K562 (cell line): ENCODE measurements around the gene ZNF467. TPM values are rescaled to one million over a fixed set of nuclear protein-coding genes. Genes with fewer than 3 reads are reported as not detected.

Source experiments
- ATAC-seq: fragments of 200-7000 bp; cut with Tn5 transposase; 3 replicates; pipeline ENCODE4 v1.9.1; 2020; ENCODE audit warnings: moderate library complexity
- BruUV-seq: library from RNA; stranded (reverse); fragments of 400-500 nt; replicated peaks from 2 replicates; lab custom pipeline; 2021; lab: Mats Ljungman, UMichigan
- CTCF ChIA-PET: fragments of 300-600 bp; formaldehyde crosslinking; extraction: SDS; loops from one replicate; lab custom pipeline; 2021; ENCODE audit warnings: low intra/inter-chr PET ratio; lab: Yijun Ruan, JAX
- POLR2A ChIA-PET: fragments of 300-600, 350-650 bp; sonication (Branson Sonifier 250); formaldehyde crosslinking; extraction: SDS; loops from one replicate; lab custom pipeline; 2021; ENCODE audit warnings: antibody characterized with exemption, inconsistent platforms; lab: Yijun Ruan, JAX
- DNase-seq, 4 experiments: peaks; one replicate each; pipeline versions ENCODE4 v3.0.0 to v3.0.0-alpha.2; 2011 to 2018; ENCODE audit warnings: low spot score in 3 of 4, mixed read lengths in 3 of 4; ENCODE audit errors: extremely low read depth in 1 of 4
- FAIRE-seq: peaks from 2 replicates; lab custom pipeline; 2011; peaks lifted over from hg19 to GRCh38; lab: Jason Lieb, UNC
- H2AFZ ChIP-seq: 2 replicates; pipeline ENCODE4 v1.6.0; 2011; ENCODE audit warnings: low read depth, low read length, control low read depth, inconsistent platforms
- H3K27ac ChIP-seq: fragments of 200-600 bp; 3 replicates; pipeline ENCODE4 v1.8.0; 2011; ENCODE audit warnings: low read depth, mild to moderate bottlenecking, control low read depth, inconsistent platforms, low read length, moderate library complexity, mixed read lengths; ENCODE audit errors: extremely low read depth
- H3K27me3 ChIP-seq, 2 experiments: fragments of 300-600 bp in 1 of 2; 2 replicates in 1 of 2; 3 replicates in 1 of 2; pipeline versions ENCODE4 v1.6.0 to v1.8.0; 2011; ENCODE audit warnings: inconsistent platforms in 2 of 2, low read length in 2 of 2, mild to moderate bottlenecking in 1 of 2, mixed read lengths in 1 of 2, moderate library complexity in 1 of 2; ENCODE audit not compliant: control insufficient read depth in 2 of 2, insufficient read depth in 2 of 2
- H3K36me3 ChIP-seq: fragments of 300-600 bp; 3 replicates; pipeline ENCODE4 v1.8.0; 2011; ENCODE audit warnings: mild to moderate bottlenecking, low read length, inconsistent platforms; ENCODE audit not compliant: control insufficient read depth, insufficient read depth
- H3K4me1 ChIP-seq, 2 experiments: fragments of 200-600 bp in 1 of 2; replicated peaks in 1 of 2; 2 replicates in 1 of 2; 3 replicates in 1 of 2; pipeline versions ENCODE4 v1.5.1 to v1.8.0; 2011; ENCODE audit warnings: inconsistent platforms in 2 of 2, low read length in 2 of 2, mild to moderate bottlenecking in 1 of 2, mixed read lengths in 1 of 2, moderate library complexity in 1 of 2; ENCODE audit not compliant: control insufficient read depth in 2 of 2, insufficient read depth in 2 of 2
- H3K4me2 ChIP-seq: 2 replicates; pipeline ENCODE4 v1.6.1; 2011; ENCODE audit warnings: low read length, control low read depth, inconsistent platforms, mixed read lengths; ENCODE audit not compliant: insufficient read depth
- H3K4me3 ChIP-seq: fragments of 200-600 bp; sonication (generic), shearing (Covaris generic); 2 replicates; pipeline ENCODE4 v1.5.1; 2016; ENCODE audit warnings: control low read depth, inconsistent platforms
- H3K79me2 ChIP-seq: fragments of 200-600 bp; 3 replicates; pipeline ENCODE4 v1.8.0; 2011; ENCODE audit warnings: low read length, inconsistent platforms; ENCODE audit not compliant: control insufficient read depth, insufficient read depth
- H3K9ac ChIP-seq, 2 experiments: 2 replicates each; pipeline versions ENCODE4 v1.6.0 to v1.6.1; 2011; ENCODE audit warnings: low read depth in 2 of 2, low read length in 2 of 2, control low read depth in 1 of 2, inconsistent platforms in 1 of 2, mild to moderate bottlenecking in 1 of 2, mixed read lengths in 1 of 2; ENCODE audit not compliant: insufficient read depth in 1 of 2
- H3K9me1 ChIP-seq: one replicate; pipeline ENCODE4 v1.6.0; 2011; ENCODE audit warnings: inconsistent platforms, mild to moderate bottlenecking, low read length, moderate library complexity; ENCODE audit not compliant: control insufficient read depth, insufficient read depth
- H3K9me3 ChIP-seq: replicated peaks from 2 replicates; pipeline ENCODE4 v1.5.1; 2011; ENCODE audit warnings: low read depth, low read length, inconsistent platforms; ENCODE audit not compliant: control insufficient read depth, insufficient read depth
- H4K20me1 ChIP-seq: replicated peaks from 2 replicates; pipeline ENCODE4 v1.6.1; 2011; ENCODE audit warnings: low read length, inconsistent platforms, mixed read lengths; ENCODE audit not compliant: control insufficient read depth, insufficient read depth
- ATF7 ChIP-seq: fragments of 450-650 bp; IDR thresholded peaks from 2 replicates; pipeline ENCODE4 v1.7.1; 2014; ENCODE audit warnings: mild to moderate bottlenecking, moderate library complexity
- BRCA1 ChIP-seq, 2 experiments: fragments of 450-650 bp in 1 of 2; sonication (generic) in 1 of 2; formaldehyde crosslinking in 1 of 2; IDR thresholded peaks; 2 replicates each; pipeline versions ENCODE4 v1.5.0 to v1.6.1; 2017 to 2020; ENCODE audit warnings: mild to moderate bottlenecking in 1 of 2, missing genetic modification reagents in 1 of 2
- HNRNPLL ChIP-seq: fragments of 200-400 bp; formaldehyde crosslinking; IDR thresholded peaks from 2 replicates; pipeline ENCODE4 v1.6.1; 2017; ENCODE audit warnings: low read length, low read depth, mild to moderate bottlenecking; ENCODE audit not compliant: poor library complexity, severe bottlenecking
- IRF2 ChIP-seq: sonication (generic); formaldehyde crosslinking; IDR thresholded peaks from 2 replicates; pipeline ENCODE4 v1.8.1; 2022; ENCODE audit warnings: mild to moderate bottlenecking, missing genetic modification reagents
- JUN ChIP-seq, 2 experiments: sonication (generic) in 1 of 2; formaldehyde crosslinking in 1 of 2; IDR thresholded peaks; 2 replicates each; pipeline versions ENCODE4 v1.6.1 to v1.8.0; 2012 to 2022; ENCODE audit warnings: borderline replicate concordance in 2 of 2, mild to moderate bottlenecking in 2 of 2, improper control_type of control experiment in 1 of 2, low read depth in 1 of 2, low read length in 1 of 2, missing genetic modification reagents in 1 of 2
- KAT7 ChIP-seq: sonication (generic); formaldehyde crosslinking; IDR thresholded peaks from 2 replicates; pipeline ENCODE4 v1.8.0; 2022; ENCODE audit warnings: missing genetic modification reagents, mild to moderate bottlenecking, borderline replicate concordance
- MYBL2 ChIP-seq, 2 experiments: fragments of 450-650 bp in 1 of 2; sonication (generic) in 1 of 2; formaldehyde crosslinking in 1 of 2; IDR thresholded peaks; 2 replicates each; pipeline versions ENCODE4 v1.6.1 to v1.8.1; 2017 to 2022; ENCODE audit warnings: borderline replicate concordance in 1 of 2, inconsistent platforms in 1 of 2, low read depth in 1 of 2, mild to moderate bottlenecking in 1 of 2, missing genetic modification reagents in 1 of 2, moderate library complexity in 1 of 2
- POLR3A ChIP-seq: IDR thresholded peaks from 2 replicates; pipeline ENCODE4 v1.6.1; 2011; ENCODE audit warnings: borderline replicate concordance, mild to moderate bottlenecking, moderate library complexity; ENCODE audit not compliant: insufficient read length, insufficient read depth; ENCODE audit errors: extremely low read depth
- TEAD4 ChIP-seq, 2 experiments: sonication (generic) in 1 of 2; formaldehyde crosslinking in 1 of 2; IDR thresholded peaks; 2 replicates each; pipeline versions ENCODE4 v1.6.1 to v1.8.0; 2012 to 2022; ENCODE audit warnings: borderline replicate concordance in 1 of 2, inconsistent platforms in 1 of 2, low read length in 1 of 2, mild to moderate bottlenecking in 1 of 2, missing genetic modification reagents in 1 of 2
- ZNF282 ChIP-seq: sonication (generic); formaldehyde crosslinking; IDR thresholded peaks from 2 replicates; pipeline ENCODE4 v1.8.1; 2023; ENCODE audit warnings: missing genetic modification reagents
- WGBS: fragments of 100-300 bp; shearing (Covaris generic); methylation state at CpG from one replicate; pipeline ENCODE4 v1.1.6; 2016; ENCODE audit warnings: low coverage, mixed read lengths; ENCODE audit not compliant: insufficient coverage; ENCODE audit errors: missing lambda C conversion rate; 5-methylcytosine and 5-hydroxymethylcytosine counted together
- in situ Hi-C: fragments of 300-500 bp; cut with MboI; formaldehyde crosslinking; loops from 4 replicates; pipeline ENCODE4 v1.15.0; 2018; ENCODE audit warnings: inconsistent platforms, mixed read lengths
- intact Hi-C: fragments of 100-400 bp; cut with micrococcal nuclease; formaldehyde crosslinking; loops from 2 replicates; pipeline ENCODE4 v1.14.2; 2022
- polyA plus RNA-seq, 8 experiments: library from polyadenylated mRNA; depleted of rRNA in 4 of 8; stranded (reverse) in 5 of 8; unstranded in 3 of 8; fragments of >200 nt; fragmentation: Nextera tagmentation in 2 of 8; fragmentation: Illumina TruSeq in 1 of 8; extraction: Ambion mirVana in 2 of 8; extraction: Trizol in 1 of 8; gene quantifications; 2 replicates each; pipeline versions ENCODE4 v1.2.1 to v1.2.3, GENCODE V29; 2011 to 2014; ENCODE audit warnings: inconsistent platforms in 1 of 8, missing spikeins in 1 of 8
- total RNA-seq, 7 experiments: library from RNA; depleted of rRNA in 6 of 7; stranded (reverse); fragments of >200 nt in 6 of 7; fragmentation: Illumina TruSeq in 2 of 7; extraction: Trizol in 2 of 7; gene quantifications; 2 replicates each; pipeline versions ENCODE4 v1.2.1 to v1.2.3, GENCODE V29; 2011 to 2021; ENCODE audit warnings: low replicate concordance in 1 of 7

Gene ZNF467
- total and polyA plus RNA-seq, 9 of the 15 experiments (the other 6 are each of a cell fraction or from before 2014, with no cell fraction given) = 0.32 to 14.2 (median 1.7) TPM

DNA sequence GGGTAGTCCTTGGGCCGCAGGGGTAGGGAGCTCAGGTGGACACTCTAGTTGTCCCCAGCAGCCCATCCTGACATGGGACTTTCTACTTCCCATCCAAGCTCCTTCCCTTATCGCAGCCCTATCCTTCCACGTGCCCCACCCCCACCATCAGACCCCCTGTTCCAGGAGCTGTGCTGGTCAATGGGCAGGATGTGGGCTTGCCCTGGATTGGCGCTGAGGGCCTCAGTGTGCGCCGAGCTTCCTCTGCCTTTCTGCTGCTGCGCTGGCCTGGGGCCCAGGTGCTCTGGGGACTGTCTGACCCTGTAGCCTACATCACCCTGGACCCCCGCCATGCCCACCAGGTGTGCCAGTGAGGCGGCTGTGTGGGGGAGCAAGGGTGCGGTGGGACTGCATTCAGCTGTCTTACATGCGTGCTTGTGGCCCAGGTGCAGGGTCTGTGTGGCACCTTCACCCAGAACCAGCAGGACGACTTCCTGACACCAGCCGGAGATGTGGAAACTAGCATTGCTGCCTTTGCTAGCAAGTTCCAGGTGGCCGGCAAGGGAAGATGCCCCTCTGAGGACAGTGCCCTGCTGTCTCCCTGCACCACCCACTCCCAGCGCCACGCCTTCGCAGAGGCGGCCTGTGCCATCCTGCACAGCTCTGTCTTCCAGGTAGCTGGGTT lies 9.4 kb upstream of the ZNF467 start:
- no peaks in the 10 kb centered on the region for H3K9me3 ChIP-seq
- no peaks in the 10 kb centered on the region for H3K79me2 ChIP-seq
- DNase-seq (no peak), ATAC-seq (no peak), FAIRE-seq (peak; percentile 49)
- H3K4me3 ChIP-seq = no peak overlapping the region
- peak overlapping the region in 1 of 2 experiments; percentile 50; a peak in 2 of 4 replicates for H3K9ac ChIP-seq
- in situ Hi-C loops (no loop called here), intact Hi-C loops (no loop called here)
- ChIA-PET POLR2A (interaction anchor here (0.8 to 1.0 kb wide), 4 partner anchors 10 to 64 kb away, joined by 3 to 5 read pairs (median 3); no protein-coding TSS in a partner anchor), CTCF (no interaction called here)
- H3K27ac ChIP-seq = no peak overlapping the region
- 0 out of 2 replicates have a peak, but pooled peaks have one; percentile 63 for TF ChIP-seq ZNF282 (CRISPR knock-in tag)
- no peak for TF ChIP-seq ATF7
- TF ChIP-seq JUN (IDR thresholded peaks at IDR 0.05; ENCODE audit: borderline replicate concordance, low read depth, low read length) = no peak
- TF ChIP-seq JUN (CRISPR knock-in tag; IDR thresholded peaks at IDR 0.05; ENCODE audit: borderline replicate concordance) = no peak
- TF ChIP-seq POLR3A = no peak
- 0 out of 2 replicates have a peak, but pooled peaks have one; percentile 71 for TF ChIP-seq IRF2
- TF ChIP-seq KAT7 (CRISPR knock-in tag) = no peak
- TF ChIP-seq BRCA1 (IDR thresholded peaks at IDR 0.05) = no peak
- 0 out of 2 replicates have a peak, but pooled peaks have one; percentile 64 for TF ChIP-seq BRCA1 (CRISPR knock-in tag; IDR thresholded peaks at IDR 0.05)
- no peak for TF ChIP-seq MYBL2 (IDR thresholded peaks at IDR 0.05; ENCODE audit: low read depth)
- 0 out of 2 replicates have a peak, but pooled peaks have one; percentile 44 for TF ChIP-seq MYBL2 (CRISPR knock-in tag; IDR thresholded peaks at IDR 0.05; ENCODE audit: borderline replicate concordance)
- peak; percentile 9 for TF ChIP-seq HNRNPLL
- no peak for TF ChIP-seq TEAD4 (IDR thresholded peaks at IDR 0.05; ENCODE audit: low read length)
- 0 out of 2 replicates have a peak, but pooled peaks have one; percentile 36 for TF ChIP-seq TEAD4 (CRISPR knock-in tag; IDR thresholded peaks at IDR 0.05; ENCODE audit: borderline replicate concordance)
- no peaks in the 10 kb centered on the region for H3K36me3 ChIP-seq
- 48% methylated on average over 18 of the region's 18 CpGs for WGBS
- peaks cover 0 to 9% of the 10 kb centered on the region in 2 experiments; a peak in 3 of 5 replicates for H3K27me3 ChIP-seq
- no TSS peak for BruUV-seq
- peaks cover 4 to 72% of the 10 kb centered on the region in 2 experiments; a peak in 4 of 5 replicates for H3K4me1 ChIP-seq
- H4K20me1 ChIP-seq = peaks cover 16% of the 10 kb centered on the region
- no peak overlapping the region for H3K4me2 ChIP-seq
- H3K9me1 ChIP-seq = no peaks in the 10 kb centered on the region
- no peak overlapping the region for H2AFZ ChIP-seq
